A673 (cell line): ENCODE data around the gene CHD1. TPM values are rescaled to one million over a fixed set of nuclear protein-coding genes. Genes with fewer than 3 reads are reported as not detected.

ENCODE experiments used
- Bru-seq: library from RNA; stranded (reverse); fragments of 400-500 nt; gene quantifications from one replicate; lab custom pipeline; 2021; lab: Mats Ljungman, UMichigan
- BruChase-seq, 2 experiments: library from RNA; stranded (reverse); fragments of 400-500 nt; gene quantifications; one replicate each; lab custom pipeline; 2021; lab: Mats Ljungman, UMichigan
- BruUV-seq: library from RNA; stranded (reverse); fragments of 400-500 nt; replicated peaks from 2 replicates; lab custom pipeline; 2021; lab: Mats Ljungman, UMichigan
- CTCF ChIA-PET: fragments of 300-600 bp; sonication (Branson Sonifier 250); formaldehyde crosslinking; loops from one replicate; lab custom pipeline; 2022; ENCODE audit warnings: antibody characterized with exemption; lab: Charles Lee
- POLR2A ChIA-PET: fragments of 300-600 bp; sonication (Branson Sonifier 250); formaldehyde crosslinking; loops from one replicate; lab custom pipeline; 2022; ENCODE audit warnings: antibody characterized with exemption; ENCODE audit not compliant: low non-redundant PET; lab: Charles Lee
- DNase-seq: peaks from one replicate; pipeline ENCODE4 v3.0.0-alpha.2; 2015; ENCODE audit warnings: low spot score
- H3K27ac ChIP-seq: fragments of 200-600 bp; sonication (generic); 2 replicates; pipeline ENCODE4 v1.5.1; 2016; ENCODE audit warnings: mixed run types, low read depth, mild to moderate bottlenecking, mixed read lengths, antibody characterized with exemption, low read length; ENCODE audit not compliant: poor library complexity, severe bottlenecking
- H3K27me3 ChIP-seq: fragments of 200-600 bp; sonication (generic); replicated peaks from 2 replicates; pipeline ENCODE4 v1.6.1; 2017; ENCODE audit warnings: mixed run types, low read depth, mild to moderate bottlenecking, mixed read lengths, antibody characterized with exemption, low read length; ENCODE audit not compliant: insufficient read depth, poor library complexity
- H3K36me3 ChIP-seq: fragments of 200-600 bp; sonication (generic); 2 replicates; pipeline ENCODE4 v1.6.1; 2016; ENCODE audit warnings: mixed run types, mild to moderate bottlenecking, mixed read lengths, antibody characterized with exemption, low read length; ENCODE audit not compliant: insufficient read depth, poor library complexity, severe bottlenecking
- H3K4me1 ChIP-seq: fragments of 200-600 bp; sonication (generic); 2 replicates; pipeline ENCODE4 v1.6.1; 2017; ENCODE audit warnings: mixed run types, mild to moderate bottlenecking, mixed read lengths, antibody characterized with exemption, low read length; ENCODE audit not compliant: insufficient read depth, poor library complexity, severe bottlenecking
- H3K4me3 ChIP-seq: fragments of 200-600 bp; sonication (generic); 2 replicates; pipeline ENCODE4 v1.5.1; 2016; ENCODE audit warnings: low read depth, mixed run types, mild to moderate bottlenecking, mixed read lengths, low read length; ENCODE audit not compliant: poor library complexity, severe bottlenecking
- H3K9me3 ChIP-seq: fragments of 200-600 bp; sonication (generic); 2 replicates; pipeline ENCODE4 v1.6.1; 2016; ENCODE audit warnings: mixed run types, low read depth, mild to moderate bottlenecking, mixed read lengths, antibody characterized with exemption, low read length; ENCODE audit not compliant: poor library complexity, severe bottlenecking
- EZH2 ChIP-seq: fragments of 200-600 bp; sonication (generic); IDR thresholded peaks from 2 replicates; pipeline ENCODE4 v1.6.1; 2017; ENCODE audit warnings: borderline replicate concordance, low read depth, mild to moderate bottlenecking, mixed read lengths, antibody characterized with exemption, low read length; ENCODE audit not compliant: poor library complexity, severe bottlenecking
- intact Hi-C: fragments of 100-400 bp; cut with micrococcal nuclease; formaldehyde crosslinking; loops from one replicate; pipeline ENCODE4 v1.10.0; 2022; ENCODE audit not compliant: unreplicated experiment
- long read RNA-seq: library from polyadenylated mRNA; stranded (forward); transcript quantifications from one replicate; pipeline ENCODE4 v2.0.0, GENCODE V29; 2022
- total RNA-seq: library from RNA; stranded (reverse); gene quantifications from 2 replicates; pipeline ENCODE4 v1.2.3, GENCODE V29; 2021
- TF ChIP-seq, protein P1 (sequence below): fragments of 300-800, 200-600 bp; sonication (generic); conservative IDR thresholded peaks from 2 replicates; pipeline ENCODE4 v1.5.1; 2017; ENCODE audit warnings: low read depth, mild to moderate bottlenecking, antibody characterized with exemption, low read length, moderate library complexity, mixed read lengths

Gene CHD1
- total RNA-seq: 57.8 and 61.0 TPM in 2 replicates
- percentile 96 among the genes with signal in this experiment for Bru-seq, nascent RNA
- percentile 96 among the genes with signal in this experiment for BruChase-seq, experiment 1, labeled RNA remaining after a 2-hour chase
- BruChase-seq, experiment 2, labeled RNA remaining after a 6-hour chase: percentile 82 among the genes with signal in this experiment
- long read RNA-seq, full-length matches to known transcripts: 17 of 29 reads
- long read RNA-seq, partial matches to known transcripts: 7 of 29 reads
- long read RNA-seq, other reads (novel, unspliced or antisense): 5 of 29 reads

GRCh38 chr5:98928873-98929709 is at the start of gene CHD1:
CHD1 (minus strand) TSS chr5:98929007; CDS start chr5:98926386, 2,621 bp downstream.
- TF ChIP-seq, protein P1, sequence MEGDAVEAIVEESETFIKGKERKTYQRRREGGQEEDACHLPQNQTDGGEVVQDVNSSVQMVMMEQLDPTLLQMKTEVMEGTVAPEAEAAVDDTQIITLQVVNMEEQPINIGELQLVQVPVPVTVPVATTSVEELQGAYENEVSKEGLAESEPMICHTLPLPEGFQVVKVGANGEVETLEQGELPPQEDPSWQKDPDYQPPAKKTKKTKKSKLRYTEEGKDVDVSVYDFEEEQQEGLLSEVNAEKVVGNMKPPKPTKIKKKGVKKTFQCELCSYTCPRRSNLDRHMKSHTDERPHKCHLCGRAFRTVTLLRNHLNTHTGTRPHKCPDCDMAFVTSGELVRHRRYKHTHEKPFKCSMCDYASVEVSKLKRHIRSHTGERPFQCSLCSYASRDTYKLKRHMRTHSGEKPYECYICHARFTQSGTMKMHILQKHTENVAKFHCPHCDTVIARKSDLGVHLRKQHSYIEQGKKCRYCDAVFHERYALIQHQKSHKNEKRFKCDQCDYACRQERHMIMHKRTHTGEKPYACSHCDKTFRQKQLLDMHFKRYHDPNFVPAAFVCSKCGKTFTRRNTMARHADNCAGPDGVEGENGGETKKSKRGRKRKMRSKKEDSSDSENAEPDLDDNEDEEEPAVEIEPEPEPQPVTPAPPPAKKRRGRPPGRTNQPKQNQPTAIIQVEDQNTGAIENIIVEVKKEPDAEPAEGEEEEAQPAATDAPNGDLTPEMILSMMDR: no peak
- no peak for TF ChIP-seq EZH2
- DNase-seq: peak; percentile 99
- Histone ChIP-seq H3K27me3 (no peaks in the 10 kb centered on the region), H3K36me3 (peaks cover 20% of the 10 kb centered on the region), H3K4me1 (peaks cover 15% of the 10 kb centered on the region), H3K9me3 (no peaks in the 10 kb centered on the region), H3K4me3 (peak within 1 kb of the TSS; percentile 85), H3K27ac (peak within 1 kb of the TSS; percentile 97)
- POLR2A ChIA-PET: no interaction called here
- BruUV-seq: TSS peak; percentile 54
- CTCF ChIA-PET: interaction anchor here (0.6 to 0.7 kb wide), 2 partner anchors 35 to 98 kb away, joined by 3 to 4 read pairs; no protein-coding TSS in a partner anchor
- intact Hi-C loops: loop anchor here (5.0 kb wide), 2 partner anchors 103 to 157 kb away; partner anchors contain the start of gene RGMB

DNA sequence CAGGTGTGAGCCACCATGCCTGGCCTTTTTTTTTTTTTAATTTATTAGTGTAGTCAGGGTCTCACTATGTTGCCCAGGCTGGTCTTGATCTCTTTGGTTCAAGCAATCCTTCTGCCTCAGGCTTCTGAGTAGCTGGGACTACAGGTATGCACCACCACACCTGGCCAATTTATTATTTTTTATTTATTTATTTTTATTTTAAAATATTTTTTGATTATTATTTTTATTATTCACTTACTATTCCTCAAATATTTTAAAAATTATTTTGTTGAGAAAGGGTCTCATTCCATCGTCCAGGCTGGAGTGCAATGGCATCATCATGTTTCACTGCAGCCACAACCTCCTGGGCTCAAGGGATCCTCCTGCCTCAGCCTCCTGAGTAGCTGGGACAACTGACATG is 49.7 kb upstream of the CHD1 start:
- no TSS peak for BruUV-seq
- intact Hi-C loops: no loop called here
- no peak overlapping the region for H3K4me3 ChIP-seq
- no peak overlapping the region for H3K27ac ChIP-seq
- H3K27me3 ChIP-seq: no peaks in the 10 kb centered on the region
- no peaks in the 10 kb centered on the region for H3K4me1 ChIP-seq
- CTCF ChIA-PET: no interaction called here
- no peaks in the 10 kb centered on the region for H3K9me3 ChIP-seq
- POLR2A ChIA-PET: no interaction called here
- TF ChIP-seq EZH2: no peak
- TF ChIP-seq, protein P1: no peak
- no peak for DNase-seq
- no peaks in the 10 kb centered on the region for H3K36me3 ChIP-seq

GRCh38 chr5:98977723-98978122 is 48.9 kb upstream of the CHD1 start:
- Histone ChIP-seq H3K27me3 (no peaks in the 10 kb centered on the region), H3K27ac (no peak overlapping the region), H3K9me3 (no peaks in the 10 kb centered on the region), H3K36me3 (no peaks in the 10 kb centered on the region), H3K4me3 (no peak overlapping the region), H3K4me1 (no peaks in the 10 kb centered on the region)
- no peak for TF ChIP-seq EZH2
- TF ChIP-seq, protein P1: no peak
- DNase-seq: no peak
- intact Hi-C loops: no loop called here
- BruUV-seq: no TSS peak
- POLR2A ChIA-PET: no interaction called here
- CTCF ChIA-PET: no interaction called here
